Measurements from ENCODE around the gene CRACR2A. TPM values are rescaled to one million over a fixed set of nuclear protein-coding genes. Genes with fewer than 3 reads are reported as not detected.

CRACR2A gene
- total RNA-seq, 1 experiment from 2014 or later = not detected

GRCh38 chr12:3795066-3795465, 42.2 kb upstream of the CRACR2A start:
- Mint-ChIP-seq H3K27ac (ENCODE audit: low read depth, unreplicated experiment) (no peak overlapping the region), H3K9me3 (ENCODE audit: unreplicated experiment) (no peaks in the 10 kb centered on the region), H3K4me3 (ENCODE audit: unreplicated experiment) (no peak overlapping the region), H3K36me3 (ENCODE audit: insufficient read depth, unreplicated experiment) (no peaks in the 10 kb centered on the region), H3K4me1 (ENCODE audit: insufficient read depth, unreplicated experiment) (no peaks in the 10 kb centered on the region), H3K27me3 (ENCODE audit: insufficient read depth, unreplicated experiment) (no peaks in the 10 kb centered on the region)
- no TSS peak for BruUV-seq (replicated peaks)
- intact Hi-C loops (cut with micrococcal nuclease) = no loop called here
- POLR2A ChIA-PET = interaction anchor here (0.7 kb wide), 1 partner anchor 335 kb away, joined by 3 read pairs; no protein-coding TSS in a partner anchor
- no peak for DNase-seq (ENCODE audit: unreplicated experiment)
- CTCF ChIA-PET = interaction anchor here (1.0 to 2.9 kb wide), 4 partner anchors 9 to 495 kb away, joined by 3 to 17 read pairs (median 7); no protein-coding TSS in a partner anchor
- TF ChIP-seq CTCF (IDR thresholded peaks at IDR 0.05; ENCODE audit: unreplicated experiment) = no peak

GRCh38 chr12:3792623-3793288, 39.8 kb upstream of the CRACR2A start:
- no peak overlapping the region for H3K4me3 Mint-ChIP-seq (ENCODE audit: unreplicated experiment)
- no peaks in the 10 kb centered on the region for H3K36me3 Mint-ChIP-seq (ENCODE audit: insufficient read depth, unreplicated experiment)
- DNase-seq (ENCODE audit: unreplicated experiment) = no peak
- H3K4me1 Mint-ChIP-seq (ENCODE audit: insufficient read depth, unreplicated experiment) = no peaks in the 10 kb centered on the region
- ChIA-PET POLR2A (no interaction called here), CTCF (interaction anchor here (0.5 to 2.9 kb wide), 4 partner anchors 11 to 493 kb away, joined by 3 to 12 read pairs (median 4); no protein-coding TSS in a partner anchor)
- no TSS peak for BruUV-seq (replicated peaks)
- no peak overlapping the region for H3K27ac Mint-ChIP-seq (ENCODE audit: low read depth, unreplicated experiment)
- intact Hi-C loops (cut with micrococcal nuclease) = no loop called here
- no peaks in the 10 kb centered on the region for H3K27me3 Mint-ChIP-seq (ENCODE audit: insufficient read depth, unreplicated experiment)
- TF ChIP-seq CTCF (IDR thresholded peaks at IDR 0.05; ENCODE audit: unreplicated experiment) = no peak
- no peaks in the 10 kb centered on the region for H3K9me3 Mint-ChIP-seq (ENCODE audit: unreplicated experiment)

GRCh38 chr12:3791256-3791874, 38.5 kb upstream of the CRACR2A start:
- H3K27me3 Mint-ChIP-seq (ENCODE audit: insufficient read depth, unreplicated experiment) = no peaks in the 10 kb centered on the region
- intact Hi-C loops (cut with micrococcal nuclease) = no loop called here
- POLR2A ChIA-PET = no interaction called here
- no TSS peak for BruUV-seq (replicated peaks)
- TF ChIP-seq CTCF (IDR thresholded peaks at IDR 0.05; ENCODE audit: unreplicated experiment) = no peak
- H3K27ac Mint-ChIP-seq (ENCODE audit: low read depth, unreplicated experiment) = no peak overlapping the region
- H3K4me3 Mint-ChIP-seq (ENCODE audit: unreplicated experiment) = no peak overlapping the region
- no peaks in the 10 kb centered on the region for H3K9me3 Mint-ChIP-seq (ENCODE audit: unreplicated experiment)
- no peaks in the 10 kb centered on the region for H3K36me3 Mint-ChIP-seq (ENCODE audit: insufficient read depth, unreplicated experiment)
- no peak for DNase-seq (ENCODE audit: unreplicated experiment)
- CTCF ChIA-PET = interaction anchor here (1.1 to 2.9 kb wide), 3 partner anchors 12 to 491 kb away, joined by 4 to 12 read pairs (median 8); no protein-coding TSS in a partner anchor
- H3K4me1 Mint-ChIP-seq (ENCODE audit: insufficient read depth, unreplicated experiment) = no peaks in the 10 kb centered on the region

- no peak for DNase-seq (ENCODE audit: unreplicated experiment)
- BruUV-seq (replicated peaks) = no TSS peak
- Mint-ChIP-seq H3K36me3 (ENCODE audit: insufficient read depth, unreplicated experiment) (no peaks in the 10 kb centered on the region), H3K4me1 (ENCODE audit: insufficient read depth, unreplicated experiment) (no peaks in the 10 kb centered on the region), H3K27ac (ENCODE audit: low read depth, unreplicated experiment) (no peak overlapping the region), H3K4me3 (ENCODE audit: unreplicated experiment) (no peak overlapping the region), H3K27me3 (ENCODE audit: insufficient read depth, unreplicated experiment) (no peaks in the 10 kb centered on the region), H3K9me3 (ENCODE audit: unreplicated experiment) (no peaks in the 10 kb centered on the region)
- intact Hi-C loops (cut with micrococcal nuclease) = no loop called here
- POLR2A ChIA-PET = no interaction called here
- CTCF ChIA-PET = interaction anchor here (0.7 to 3.3 kb wide), 4 partner anchors 13 to 494 kb away, joined by 3 to 18 read pairs (median 6); no protein-coding TSS in a partner anchor
- no peak for TF ChIP-seq CTCF (IDR thresholded peaks at IDR 0.05; ENCODE audit: unreplicated experiment)
Measured at GRCh38 chr12:3790642-3791041, 37.7 kb upstream of the CRACR2A start.

Data from MCF 10A (cell line).